Ureter (tissue), 1 donor: ENCODE results near the gene RBM11. TPM values are rescaled to one million over a fixed set of nuclear protein-coding genes. Genes with fewer than 3 reads are reported as not detected.
A peak's percentile ranks its signal among the peaks of the same experiment; 100 is the strongest.

Experiments used
- DNase-seq: peaks from one replicate; pipeline ENCODE4 v3.0.0-alpha.2; 2020; ENCODE audit warnings: low spot score
- total RNA-seq: library from RNA; stranded (reverse); gene quantifications from one replicate; pipeline ENCODE4 v1.2.4, GENCODE V29; 2023
- donor health status: DM: yes; HTN: yes; CAD: no.

The RBM11 gene
- total RNA-seq, 1 donor from 2014 or later: 9.1 TPM

DNA sequence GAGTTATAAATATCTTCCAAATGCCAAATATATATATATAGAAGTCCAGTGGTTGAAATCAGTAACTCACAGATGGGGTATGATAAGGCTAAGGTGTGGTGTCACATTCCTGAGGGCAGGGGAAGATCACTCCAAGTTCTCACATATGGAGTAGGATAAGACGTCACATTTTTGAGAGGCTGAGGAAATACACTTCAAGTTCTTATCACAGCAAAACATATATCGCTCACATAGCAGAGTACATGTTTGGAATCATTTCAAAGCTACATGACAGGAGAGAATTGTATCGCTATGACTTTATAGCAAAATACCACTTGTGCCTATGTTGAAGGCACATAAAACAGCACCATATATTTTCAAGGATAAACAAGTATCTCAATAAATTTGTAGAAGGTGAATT is 55.1 kb downstream of the RBM11 start:
- no peak for DNase-seq

DNA sequence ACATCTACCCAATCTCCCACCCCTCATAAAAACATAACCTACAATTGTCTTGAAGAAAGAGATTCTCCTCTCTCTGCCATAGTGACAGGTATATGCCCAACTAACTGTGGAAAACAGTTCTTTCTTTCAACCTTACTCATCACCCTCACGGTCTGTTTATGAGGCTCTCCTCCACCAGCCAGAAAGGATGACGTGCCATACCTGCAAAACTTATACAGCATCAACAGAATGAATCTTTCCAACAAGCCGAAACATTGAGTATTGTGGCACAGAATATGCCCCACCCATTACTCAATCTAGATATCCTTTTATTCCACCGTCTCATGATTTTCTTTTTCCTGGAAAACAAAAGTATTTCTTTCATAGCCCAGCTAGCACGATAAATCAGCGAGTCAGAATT is 55.7 kb downstream of the RBM11 start:
- DNase-seq: no peak

DNA sequence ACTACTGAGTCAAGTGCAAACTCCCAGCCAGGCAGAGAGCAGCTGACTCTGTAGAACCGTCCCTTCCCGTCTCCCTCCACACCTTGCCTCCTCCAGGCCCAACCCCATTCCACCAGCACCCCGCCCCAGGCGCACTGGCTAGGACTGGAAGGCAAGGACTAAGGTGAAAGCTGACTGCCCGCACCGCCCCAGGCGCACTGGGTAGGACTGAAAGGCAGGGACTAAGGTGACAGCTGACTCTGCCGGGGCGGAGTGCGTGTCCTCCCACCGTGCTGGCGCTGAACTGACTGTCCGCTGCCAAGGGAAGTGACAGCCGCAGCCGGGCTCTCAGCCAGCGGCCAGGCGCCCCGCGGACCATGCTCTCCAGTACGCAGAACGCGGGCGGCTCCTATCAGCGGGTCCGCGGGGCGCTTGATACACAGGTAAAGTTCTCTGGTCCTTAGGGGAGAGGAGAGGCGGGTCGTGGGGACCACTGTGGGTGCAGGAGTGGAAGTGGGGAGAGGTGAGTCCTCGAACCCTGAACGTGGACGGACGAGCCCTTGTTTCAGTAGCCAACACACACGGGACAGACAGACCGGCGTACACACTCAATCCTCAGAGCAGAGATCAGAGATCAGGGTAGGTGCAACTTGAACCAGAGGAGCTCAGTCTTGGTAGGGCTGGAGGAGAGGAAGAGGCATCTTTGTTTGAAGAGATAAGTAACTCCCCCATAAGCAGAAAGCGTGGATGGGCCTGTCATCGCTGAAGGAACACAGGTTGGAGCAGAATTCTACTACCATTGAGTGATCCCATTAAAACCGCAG is 58.0 kb downstream of the RBM11 start:
- DNase-seq: peak; percentile 81

DNA sequence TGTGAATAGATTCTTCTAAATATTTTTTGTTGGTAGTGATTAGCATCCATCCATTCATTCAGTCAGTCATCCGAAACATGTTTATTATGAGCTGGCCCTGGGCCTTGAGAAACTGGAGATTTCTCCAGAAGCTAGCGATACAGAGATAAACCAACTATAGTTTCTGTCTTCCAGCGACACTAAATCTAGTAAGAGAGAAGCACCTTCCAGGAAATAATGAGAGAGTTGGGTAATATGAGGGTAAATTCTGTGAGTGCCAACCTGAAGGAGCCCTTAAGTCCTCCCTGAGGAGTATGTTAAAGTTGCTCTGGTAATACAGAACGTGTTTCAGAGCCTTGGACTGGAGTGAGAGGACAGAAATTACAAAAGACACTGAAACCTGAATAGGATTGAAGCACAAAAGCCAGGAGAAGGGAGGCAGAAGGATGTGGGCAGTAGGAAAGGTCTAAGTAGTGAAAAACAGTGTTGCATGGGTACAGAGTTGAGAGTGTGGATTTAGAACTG is 59.8 kb downstream of the RBM11 start:
- no peak for DNase-seq

Other genes with a start within 250 kb of the RBM11 start
- gene LIPI, start 5.2 kb upstream of the RBM11 start, total RNA-seq: not detected
- 18.2 TPM for gene HSPA13, start 167.0 kb downstream of the RBM11 start, total RNA-seq